HG02642 (cell line): ENCODE results near the gene RAET1E.
"Not testable (repeated sequence)": the region's sequence is repeated elsewhere in the genome, so short reads cannot be mapped to it uniquely, and the experiment has no call there.

Experiments
- ATAC-seq: cut with Tn5 transposase; IDR thresholded peaks from one replicate; pipeline ENCODE4 v1.9.1; 2021; ENCODE audit warnings: mild to moderate bottlenecking; ENCODE audit not compliant: unreplicated experiment, poor library complexity

Gene RAET1E

GRCh38 chr6:149929422-149929821 is 31.5 kb upstream of the RAET1E start:
- ATAC-seq, result no peak

- not testable (repeated sequence) for ATAC-seq
Measured at GRCh38 chr6:149927025-149927424, 29.1 kb upstream of the RAET1E start.

- no peak for ATAC-seq
Measured at GRCh38 chr6:149925974-149926777, 28.3 kb upstream of the RAET1E start.

GRCh38 chr6:149925253-149925973 is 27.5 kb upstream of the RAET1E start:
- no peak for ATAC-seq

- ATAC-seq, result no peak
Measured at GRCh38 chr6:149924933-149925252, 27.0 kb upstream of the RAET1E start.

GRCh38 chr6:149924206-149924932 is 26.5 kb upstream of the RAET1E start:
- no peak for ATAC-seq

GRCh38 chr6:149923327-149923986 is 25.5 kb upstream of the RAET1E start:
- ATAC-seq, result no peak

- no peak for ATAC-seq
Measured at GRCh38 chr6:149922642-149923326, 24.9 kb upstream of the RAET1E start, which contains the start of gene RAET1G. Gene RAET1G, minus strand, starts transcription at chr6:149923121. Its CDS starts 111 bp downstream, at chr6:149923010.

- not testable (repeated sequence) for ATAC-seq
Measured at GRCh38 chr6:149922091-149922490, 24.2 kb upstream of the RAET1E start.

- ATAC-seq, result no peak
Measured at GRCh38 chr6:149921361-149921760, 23.4 kb upstream of the RAET1E start.

GRCh38 chr6:149919834-149920225 is 21.9 kb upstream of the RAET1E start:
- no peak for ATAC-seq

GRCh38 chr6:149919126-149919833 is 21.4 kb upstream of the RAET1E start:
- not testable (repeated sequence) for ATAC-seq

- ATAC-seq, result no peak
Measured at GRCh38 chr6:149918151-149918905, 20.4 kb upstream of the RAET1E start.

GRCh38 chr6:149917679-149918078 is 19.8 kb upstream of the RAET1E start:
- no peak for ATAC-seq

- no peak for ATAC-seq
Measured at GRCh38 chr6:149915970-149916865, 18.3 kb upstream of the RAET1E start.

GRCh38 chr6:149913540-149914240 is 15.8 kb upstream of the RAET1E start:
- no peak for ATAC-seq

- no peak for ATAC-seq
Measured at GRCh38 chr6:149913085-149913484, 15.2 kb upstream of the RAET1E start.
